ENCODE results near the gene NSD2. TPM values are rescaled to one million over a fixed set of nuclear protein-coding genes. Genes with fewer than 3 reads are reported as not detected.

NSD2 gene
- total and polyA plus RNA-seq, 2 donors (not counting 1 experiment from before 2014, with no cell fraction given): 14.2 to 64.8 TPM

DNA sequence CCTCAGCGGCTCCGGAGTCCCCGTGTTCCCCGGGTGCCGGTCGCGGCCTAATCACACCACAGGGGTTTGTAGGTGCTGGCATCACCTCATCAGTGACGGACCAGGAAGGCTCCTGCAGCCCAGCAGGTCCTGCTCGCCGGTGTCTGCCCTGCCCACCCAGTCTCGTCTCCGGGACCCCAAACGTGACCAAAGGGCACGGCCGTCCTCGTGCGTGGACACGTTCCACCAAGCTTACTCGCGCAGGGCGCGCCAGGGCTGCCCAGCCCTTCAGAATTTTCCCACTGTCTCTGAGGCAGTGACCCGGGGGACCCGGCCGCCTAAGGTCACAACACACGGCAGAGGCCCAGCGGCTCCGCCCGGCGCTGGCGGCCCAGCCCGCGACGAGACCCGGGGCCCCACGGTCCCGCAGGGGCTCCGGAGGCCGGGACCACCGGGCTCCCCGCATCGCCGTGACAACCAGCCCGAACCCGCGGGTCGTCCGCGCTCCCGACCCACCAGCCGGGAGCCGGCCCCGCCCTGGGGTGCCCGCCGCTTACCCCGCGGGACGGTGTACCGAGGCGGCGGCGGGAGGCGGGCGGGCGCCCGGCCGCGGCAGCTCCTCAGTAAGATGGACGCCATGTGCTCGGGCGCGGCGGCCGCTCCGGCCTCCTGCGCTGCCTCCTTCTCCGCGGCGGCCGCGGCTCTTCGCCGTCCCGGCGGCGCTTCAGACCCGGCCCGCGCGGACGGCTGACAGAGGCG, 15.7 kb upstream of the NSD2 start:
- peaks cover 49% of the 10 kb centered on the region for H3K79me2 ChIP-seq (ENCODE audit: control insufficient read depth, insufficient read depth, low read length)
- Mint-ChIP-seq H3K4me1 (peaks cover 26% of the 10 kb centered on the region), H3K9me3 (ENCODE audit: insufficient read depth) (no peaks in the 10 kb centered on the region), H3K4me3 (peak overlapping the region; percentile 76), H3K27ac (peak overlapping the region; percentile 32), H3K27me3 (no peaks in the 10 kb centered on the region)
- WGBS (ENCODE audit: insufficient coverage): under 1% methylated on average over 92 of the region's 92 CpGs
- CTCF ChIA-PET: interaction anchor here (0.6 to 1.0 kb wide), 3 partner anchors 15 to 154 kb away, joined by 3 read pairs; partner anchors contain the start of gene NSD2
- H4K20me1 ChIP-seq (ENCODE audit: control insufficient read depth, insufficient read depth, low read length, poor library complexity, severe bottlenecking): peaks cover 12% of the 10 kb centered on the region
- H3K9me3 ChIP-seq (ENCODE audit: control extremely low read depth in 1 of 3, control insufficient read depth in 2 of 3, insufficient read depth in 1 of 3, low read length in 2 of 3): no peaks in the 10 kb centered on the region
- no peak for ATAC-seq (ENCODE audit: low read depth)
- H3K27ac ChIP-seq (ENCODE audit: low read length in 2 of 2): peak overlapping the region in 1 of 2 donors; percentile 61
- H3K36me3 ChIP-seq (replicated peaks in 1 of 2; ENCODE audit: control extremely low read depth in 1 of 2, control insufficient read depth in 1 of 2, extremely low read depth in 1 of 2, insufficient read depth in 2 of 2, low read length in 1 of 2): peaks cover 0 to 9% of the 10 kb centered on the region in 2 experiments
- no peaks in the 10 kb centered on the region for H3K27me3 ChIP-seq (replicated peaks in 1 of 4; ENCODE audit: control extremely low read depth in 1 of 4, control insufficient read depth in 3 of 4, insufficient read depth in 4 of 4, low read length in 3 of 4)
- peak overlapping the region; percentile 84 for H3K9ac ChIP-seq (ENCODE audit: low read length)
- peak overlapping the region; percentile 98 for H2AFZ ChIP-seq (ENCODE audit: insufficient read depth, low read depth, low read length, poor library complexity, severe bottlenecking)
- H3K4me3 ChIP-seq (ENCODE audit: control extremely low read depth in 1 of 5, extremely low read depth in 1 of 5, insufficient read depth in 1 of 5, low read depth in 2 of 5, low read length in 4 of 5): peak overlapping the region; percentile 38 to 93 (median 89)
- peaks cover 15 to 19% of the 10 kb centered on the region in 2 donors for H3K4me1 ChIP-seq (ENCODE audit: control insufficient read depth in 2 of 2, insufficient read depth in 2 of 2, low read length in 2 of 2)
- no peak for DNase-seq
- H3K4me2 ChIP-seq (replicated peaks; ENCODE audit: low read depth, low read length, poor library complexity, severe bottlenecking): peak overlapping the region; percentile 95
- POLR2A ChIA-PET: interaction anchor here (1.8 kb wide), 1 partner anchor 15 kb away, joined by 11 read pairs; the partner anchor contains the start of gene NSD2
- TF ChIP-seq EZH2 (IDR thresholded peaks at IDR 0.05; ENCODE audit: borderline replicate concordance, insufficient read depth, low read depth, low read length, poor library complexity, severe bottlenecking): no peak
- TF ChIP-seq CTCF (IDR thresholded peaks at IDR 0.05): no peak
- intact Hi-C loops (cut with micrococcal nuclease): loop anchor here (1.0 to 5.0 kb wide), 7 partner anchors 15 to 1107 kb away; partner anchors contain the start of genes CFAP99, GRK4, NOP14 and SLBP
